SK-N-SH treated with all-trans-retinoic acid at 6 μM for 48 hours (cell line): ENCODE data around the gene GSKIP.
"Not testable (repeated sequence)": the region's sequence is repeated elsewhere in the genome, so short reads cannot be mapped to it uniquely, and the experiment has no call there.

Experiments
- ARNTL ChIP-seq: fragments of 450-650 bp; formaldehyde crosslinking; IDR thresholded peaks from 2 replicates; pipeline ENCODE4 v1.5.0; 2020; ENCODE audit warnings: low read depth, mild to moderate bottlenecking, moderate library complexity, borderline replicate concordance
- CSDC2 ChIP-seq: fragments of 250-450 bp; sonication (Bioruptor Pico); IDR thresholded peaks from 2 replicates; pipeline ENCODE4 v1.5.0; 2020; ENCODE audit warnings: mild to moderate bottlenecking, moderate library complexity
- CSRNP3 ChIP-seq: fragments of 250-450 bp; sonication (Bioruptor Pico); IDR thresholded peaks from 2 replicates; pipeline ENCODE4 v1.5.1; 2021; ENCODE audit warnings: mild to moderate bottlenecking, moderate library complexity
- GLIS3 ChIP-seq: fragments of 250-450 bp; sonication (Bioruptor Pico); IDR thresholded peaks from 2 replicates; pipeline ENCODE4 v1.5.0; 2020; ENCODE audit warnings: mild to moderate bottlenecking, moderate library complexity
- TCF4 ChIP-seq: fragments of 250-450 bp; sonication (Bioruptor Pico); IDR thresholded peaks from 2 replicates; pipeline ENCODE4 v1.8.0; 2021; ENCODE audit warnings: mild to moderate bottlenecking, moderate library complexity, borderline replicate concordance

- not testable (repeated sequence) for TF ChIP-seq GLIS3; TCF4 (CRISPR knock-in tag); ARNTL (CRISPR knock-in tag); CSRNP3 (CRISPR knock-in tag); CSDC2 (CRISPR knock-in tag)
These were observed 15.4 kb upstream of the GSKIP start for GRCh38 chr14:96347957-96348356.
